Measurements from ENCODE around the gene IGSF23.

DNA sequence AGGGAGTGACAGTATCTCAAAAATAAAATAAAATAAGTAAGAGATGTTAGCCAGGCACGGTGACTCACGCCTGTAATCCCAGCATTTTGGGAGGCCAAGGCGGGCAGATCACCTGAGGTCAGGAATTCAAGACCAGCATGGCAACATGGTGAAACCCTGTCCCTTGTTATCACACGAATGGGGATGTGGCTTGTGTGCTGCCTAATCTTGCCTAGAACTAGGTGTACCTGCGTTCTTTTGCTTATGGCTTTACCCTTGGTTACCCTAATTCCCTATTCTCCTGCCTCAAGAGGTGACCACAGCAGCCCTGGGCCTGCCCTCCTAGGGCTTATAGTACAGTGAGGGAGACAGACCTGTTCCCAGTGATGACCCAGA lies 24.0 kb downstream of the IGSF23 start:
- TF ChIP-seq, protein P1, sequence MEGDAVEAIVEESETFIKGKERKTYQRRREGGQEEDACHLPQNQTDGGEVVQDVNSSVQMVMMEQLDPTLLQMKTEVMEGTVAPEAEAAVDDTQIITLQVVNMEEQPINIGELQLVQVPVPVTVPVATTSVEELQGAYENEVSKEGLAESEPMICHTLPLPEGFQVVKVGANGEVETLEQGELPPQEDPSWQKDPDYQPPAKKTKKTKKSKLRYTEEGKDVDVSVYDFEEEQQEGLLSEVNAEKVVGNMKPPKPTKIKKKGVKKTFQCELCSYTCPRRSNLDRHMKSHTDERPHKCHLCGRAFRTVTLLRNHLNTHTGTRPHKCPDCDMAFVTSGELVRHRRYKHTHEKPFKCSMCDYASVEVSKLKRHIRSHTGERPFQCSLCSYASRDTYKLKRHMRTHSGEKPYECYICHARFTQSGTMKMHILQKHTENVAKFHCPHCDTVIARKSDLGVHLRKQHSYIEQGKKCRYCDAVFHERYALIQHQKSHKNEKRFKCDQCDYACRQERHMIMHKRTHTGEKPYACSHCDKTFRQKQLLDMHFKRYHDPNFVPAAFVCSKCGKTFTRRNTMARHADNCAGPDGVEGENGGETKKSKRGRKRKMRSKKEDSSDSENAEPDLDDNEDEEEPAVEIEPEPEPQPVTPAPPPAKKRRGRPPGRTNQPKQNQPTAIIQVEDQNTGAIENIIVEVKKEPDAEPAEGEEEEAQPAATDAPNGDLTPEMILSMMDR (IDR thresholded peaks at IDR 0.05): no peak
- no peak for TF ChIP-seq POLR2A (IDR thresholded peaks at IDR 0.05)

Data from sigmoid colon (tissue), 3 donors.